ENCODE data around the gene PARD3.

DNA sequence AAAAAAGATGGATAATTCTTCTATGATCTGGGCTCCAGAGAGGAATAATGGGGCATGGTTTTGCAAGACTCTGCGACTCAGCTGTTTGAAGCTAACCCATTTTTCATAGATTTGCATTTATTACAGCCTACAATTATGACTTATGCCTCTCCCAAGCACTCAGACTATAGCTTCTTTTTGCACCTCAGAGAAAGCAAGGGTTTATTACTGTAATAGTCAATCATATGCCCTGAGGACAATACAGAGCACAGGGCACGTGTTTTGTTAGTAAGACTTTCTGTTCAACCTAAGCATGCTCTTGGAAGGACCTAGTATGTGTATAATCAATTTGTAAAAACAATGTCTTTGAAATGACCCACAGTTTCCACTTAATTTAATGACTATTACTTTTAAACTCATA, 221.2 kb downstream of the PARD3 start:
- TF ChIP-seq, protein P1, sequence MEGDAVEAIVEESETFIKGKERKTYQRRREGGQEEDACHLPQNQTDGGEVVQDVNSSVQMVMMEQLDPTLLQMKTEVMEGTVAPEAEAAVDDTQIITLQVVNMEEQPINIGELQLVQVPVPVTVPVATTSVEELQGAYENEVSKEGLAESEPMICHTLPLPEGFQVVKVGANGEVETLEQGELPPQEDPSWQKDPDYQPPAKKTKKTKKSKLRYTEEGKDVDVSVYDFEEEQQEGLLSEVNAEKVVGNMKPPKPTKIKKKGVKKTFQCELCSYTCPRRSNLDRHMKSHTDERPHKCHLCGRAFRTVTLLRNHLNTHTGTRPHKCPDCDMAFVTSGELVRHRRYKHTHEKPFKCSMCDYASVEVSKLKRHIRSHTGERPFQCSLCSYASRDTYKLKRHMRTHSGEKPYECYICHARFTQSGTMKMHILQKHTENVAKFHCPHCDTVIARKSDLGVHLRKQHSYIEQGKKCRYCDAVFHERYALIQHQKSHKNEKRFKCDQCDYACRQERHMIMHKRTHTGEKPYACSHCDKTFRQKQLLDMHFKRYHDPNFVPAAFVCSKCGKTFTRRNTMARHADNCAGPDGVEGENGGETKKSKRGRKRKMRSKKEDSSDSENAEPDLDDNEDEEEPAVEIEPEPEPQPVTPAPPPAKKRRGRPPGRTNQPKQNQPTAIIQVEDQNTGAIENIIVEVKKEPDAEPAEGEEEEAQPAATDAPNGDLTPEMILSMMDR (IDR thresholded peaks at IDR 0.05; ENCODE audit: insufficient read depth, low read length, poor library complexity, severe bottlenecking) = no peak
- TF ChIP-seq EZH2phosphoT487 (conservative IDR thresholded peaks at IDR 0.05; ENCODE audit: low read length) = no peak
